GM12892 (cell line): ENCODE results near the gene PCSK7.
A peak's percentile ranks its signal among the peaks of the same experiment; 100 is the strongest.

Experiments used
- DNase-seq: peaks from one replicate; pipeline ENCODE4 v3.0.0; 2011; ENCODE audit not compliant: insufficient read length
- FAIRE-seq: peaks from 2 replicates; lab custom pipeline; 2011; peaks lifted over from hg19 to GRCh38; lab: Jason Lieb, UNC
- POLR2A ChIP-seq: IDR thresholded peaks from 2 replicates; pipeline ENCODE4 v1.6.1; 2011; ENCODE audit warnings: low read depth, low read length, control low read depth
- POLR2AphosphoS5 ChIP-seq: IDR thresholded peaks from 2 replicates; pipeline ENCODE4 v1.6.1; 2011; ENCODE audit warnings: low read depth, low read length, control low read depth
- TAF1 ChIP-seq: IDR thresholded peaks from 2 replicates; pipeline ENCODE4 v1.6.1; 2011; ENCODE audit warnings: low read depth, mild to moderate bottlenecking, control low read depth, low read length, borderline replicate concordance

The PCSK7 gene

DNA sequence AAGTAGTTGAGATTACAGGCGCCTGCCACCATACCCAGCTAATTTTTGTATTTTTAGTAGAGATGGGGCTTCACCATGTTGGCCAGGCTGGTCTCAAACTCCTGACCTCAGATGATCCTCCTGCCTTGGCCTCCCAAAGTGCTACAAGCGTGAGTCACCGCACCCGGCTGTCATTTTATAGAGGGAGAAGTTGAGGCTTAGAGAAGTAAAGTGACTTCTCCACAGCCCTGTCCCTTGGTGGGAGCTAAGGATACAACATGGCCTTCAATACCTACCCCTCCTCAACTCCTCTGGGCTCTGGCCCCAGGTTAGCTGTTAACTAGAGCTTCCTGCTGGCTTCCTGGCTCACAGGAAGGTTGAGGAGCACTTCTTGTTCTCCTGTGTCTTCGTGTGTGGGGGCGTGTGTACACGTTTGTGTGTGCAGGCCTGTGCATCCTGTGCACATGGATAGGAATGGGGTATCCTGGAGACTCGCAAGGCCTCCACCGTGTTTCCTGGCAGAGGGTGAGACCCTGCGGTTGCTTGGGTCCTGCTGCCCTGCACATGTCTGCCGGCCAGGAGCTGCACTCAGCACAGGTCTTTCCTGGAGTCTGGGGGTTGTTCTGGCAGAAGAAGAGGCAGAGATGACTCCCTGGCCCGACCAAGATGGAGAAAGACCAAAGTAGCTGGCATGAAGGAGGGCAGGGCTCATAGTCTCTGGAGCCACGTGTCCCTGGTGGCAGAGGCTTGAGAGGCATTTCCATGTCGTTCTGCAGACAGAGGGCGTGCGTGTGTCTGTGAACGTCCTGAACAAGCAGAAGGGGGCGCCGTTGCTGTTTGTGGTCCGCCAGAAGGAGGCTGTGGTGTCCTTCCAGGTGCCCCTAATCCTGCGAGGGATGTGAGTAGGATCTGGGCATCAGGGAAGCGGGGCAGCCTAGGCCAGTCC, 51.0 kb downstream of the PCSK7 start:
- DNase-seq = no peak
- TF ChIP-seq POLR2AphosphoS5 = no peak
- no peak for TF ChIP-seq POLR2A
- TF ChIP-seq TAF1 = no peak
- FAIRE-seq = peak; percentile 95

DNA sequence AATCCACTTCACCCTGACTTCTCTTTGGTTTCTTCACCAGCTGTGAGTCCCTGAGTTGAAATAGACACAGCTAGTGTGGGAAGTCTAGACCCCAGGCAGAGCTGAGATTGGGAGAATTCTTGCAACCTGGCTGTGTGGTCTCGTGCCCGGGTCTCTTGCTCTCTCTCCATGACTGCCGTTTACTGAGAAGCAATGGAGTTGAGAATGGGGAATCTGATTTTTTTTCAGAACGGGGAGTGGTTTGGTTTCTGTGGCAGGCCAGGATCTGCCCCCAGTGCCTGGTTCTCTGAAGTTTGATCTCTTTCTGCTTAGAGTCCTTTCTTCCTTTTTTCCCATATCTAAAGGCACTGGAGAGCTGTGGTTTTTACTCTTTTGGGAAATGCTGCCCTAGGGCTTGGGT, 51.9 kb downstream of the PCSK7 start:
- TF ChIP-seq POLR2AphosphoS5 = no peak
- TF ChIP-seq TAF1 = no peak
- TF ChIP-seq POLR2A = no peak
- DNase-seq = no peak
- FAIRE-seq = no peak

DNA sequence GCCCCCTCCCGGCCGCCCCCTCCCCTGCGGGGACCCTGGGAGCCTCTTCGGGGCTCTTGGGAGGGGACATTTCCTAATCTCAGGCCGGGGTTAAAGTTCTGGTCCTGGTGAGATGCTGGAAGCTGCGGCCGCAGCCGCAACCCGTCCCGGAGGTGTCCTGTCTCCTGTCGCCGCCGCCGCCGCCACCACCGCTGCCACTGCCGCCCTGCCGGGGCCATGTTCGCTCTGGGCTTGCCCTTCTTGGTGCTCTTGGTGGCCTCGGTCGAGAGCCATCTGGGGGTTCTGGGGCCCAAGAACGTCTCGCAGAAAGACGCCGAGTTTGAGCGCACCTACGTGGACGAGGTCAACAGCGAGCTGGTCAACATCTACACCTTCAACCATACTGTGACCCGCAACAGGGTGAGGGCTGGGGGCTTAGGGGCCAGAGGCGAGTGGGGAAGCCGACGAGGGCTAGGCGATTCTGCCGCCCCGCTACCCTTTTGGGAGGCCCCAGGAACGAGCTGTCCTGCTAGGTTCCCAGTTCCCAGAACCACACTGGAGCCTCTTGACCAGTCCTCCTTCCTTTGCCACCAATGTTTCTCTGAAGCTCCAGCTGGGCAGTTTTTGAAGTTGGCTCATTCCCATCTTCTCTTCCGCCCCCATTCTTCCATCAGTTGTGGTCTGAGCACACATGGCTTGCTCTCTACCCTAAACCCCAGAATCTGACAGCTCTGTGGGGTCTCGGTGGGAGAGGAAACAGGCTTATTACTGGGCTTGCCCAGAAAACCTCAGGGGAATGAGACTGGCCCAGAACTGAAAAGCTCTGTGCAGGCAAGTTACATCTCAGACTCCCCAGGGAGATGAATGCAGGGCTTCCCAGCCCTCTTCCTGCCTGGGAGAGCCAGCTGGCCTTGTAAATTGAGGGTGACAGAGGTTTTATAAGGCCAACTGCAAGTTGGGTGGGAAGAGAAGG, 52.5 kb downstream of the PCSK7 start:
- FAIRE-seq = no peak
- TF ChIP-seq POLR2AphosphoS5 (no peak), POLR2A (no peak)
- DNase-seq = no peak

DNA sequence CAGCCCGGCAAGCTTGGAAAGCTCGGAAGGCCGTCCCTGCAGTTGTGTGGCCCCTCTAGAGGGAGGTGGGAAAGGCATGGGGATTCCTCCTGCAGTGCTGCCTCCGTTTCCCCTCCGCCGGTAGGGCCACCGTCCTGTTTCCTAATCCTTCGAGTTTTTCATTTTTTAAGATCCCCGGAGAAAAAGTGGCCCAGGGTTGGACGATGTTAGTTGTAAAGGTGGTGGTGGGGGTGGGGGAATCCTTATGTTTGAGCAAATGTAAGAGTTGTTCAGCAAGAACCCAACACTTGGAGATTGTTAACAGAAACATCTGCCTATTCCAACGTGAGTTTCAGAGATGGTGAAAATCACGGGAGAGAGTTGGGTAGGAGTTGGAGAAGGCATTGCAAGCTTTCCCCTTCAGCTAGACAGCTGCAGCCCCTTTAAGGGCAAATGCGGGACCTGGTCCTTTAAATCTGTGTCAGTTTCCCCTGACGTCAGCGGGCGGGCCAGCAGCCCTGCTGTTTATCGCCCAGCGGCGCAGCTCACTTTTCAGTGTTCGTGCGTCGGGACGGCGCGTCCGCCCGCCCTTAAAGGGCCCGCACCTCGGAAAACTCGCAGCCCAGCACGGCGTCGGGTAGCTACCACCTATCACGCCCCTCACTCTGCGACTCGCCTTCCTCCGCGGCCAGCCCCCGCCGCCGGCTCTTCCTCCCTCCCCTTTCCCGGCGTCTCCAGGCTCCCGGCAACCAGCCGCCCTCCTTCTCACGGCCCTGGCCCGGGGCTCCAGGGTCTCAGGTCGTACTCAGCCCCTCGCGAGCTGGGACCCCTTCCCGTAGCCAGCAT, 53.5 kb downstream of the PCSK7 start, which contains the start of gene SIDT2:
TSS of gene SIDT2 (plus strand) at position 534 of the 825 bp plus-strand sequence. CDS start 521 bp downstream, outside the sequence.
- TF ChIP-seq POLR2AphosphoS5 (no peak), POLR2A (peak; percentile 72), TAF1 (peak; percentile 21; the same call in 1 of the 2 replicates)
- peak; percentile 87 for DNase-seq
- FAIRE-seq = peak; percentile 99

DNA sequence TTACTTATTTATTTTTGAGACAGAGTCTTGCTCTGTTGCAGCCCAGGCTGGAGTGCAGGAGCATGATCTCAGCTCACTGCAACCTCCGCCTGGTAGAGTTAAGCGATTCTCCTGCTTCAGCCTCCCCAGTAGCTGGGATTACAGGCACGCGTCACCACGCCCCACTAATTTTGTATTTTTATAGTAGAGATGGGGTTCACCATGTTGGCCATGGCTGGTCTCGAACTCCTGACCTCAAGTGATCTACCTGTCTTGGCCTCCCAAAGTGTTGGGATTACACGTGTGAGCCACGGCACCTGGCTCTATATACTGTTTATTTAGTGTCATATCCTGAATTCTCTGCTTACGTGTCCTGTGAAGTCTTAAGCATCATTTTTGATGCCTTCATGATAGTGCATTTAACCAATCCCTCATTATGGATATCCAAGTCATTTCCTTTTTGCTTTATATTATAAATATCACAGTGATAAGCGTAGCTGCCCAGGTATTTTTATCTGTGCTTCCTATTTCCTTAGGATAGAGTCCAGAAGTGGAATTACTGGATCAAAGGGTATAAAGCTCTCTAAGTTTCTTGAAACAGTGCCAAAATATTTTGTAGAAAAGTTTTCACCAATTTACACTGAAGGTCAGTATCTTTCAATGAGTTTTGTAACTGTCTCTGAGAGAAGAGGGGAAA, 54.2 kb downstream of the PCSK7 start:
- FAIRE-seq (peak; percentile 57), DNase-seq (no peak)
- TF ChIP-seq POLR2A (no peak), POLR2AphosphoS5 (no peak), TAF1 (no peak)

DNA sequence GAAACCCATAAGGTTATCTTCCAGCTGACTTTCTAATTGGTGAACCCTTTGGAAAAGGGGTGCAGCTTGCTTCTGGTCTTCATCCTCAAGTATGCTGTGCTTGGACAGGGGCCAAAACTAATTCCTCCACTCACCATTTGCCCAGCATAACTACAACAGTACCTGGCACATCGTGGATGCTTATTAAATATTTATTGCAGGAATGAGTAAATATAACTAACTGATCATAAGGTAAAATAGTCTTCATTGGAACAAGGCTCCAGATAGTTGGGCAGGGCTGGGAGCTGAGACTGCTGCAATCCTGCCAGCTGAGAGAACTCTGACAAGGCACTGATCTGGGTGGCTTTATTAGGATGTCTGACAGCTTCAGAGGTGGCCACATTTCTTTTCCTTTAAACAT, 55.7 kb downstream of the PCSK7 start:
- TF ChIP-seq TAF1 = no peak
- TF ChIP-seq POLR2AphosphoS5 = no peak
- FAIRE-seq = no peak
- DNase-seq = no peak

DNA sequence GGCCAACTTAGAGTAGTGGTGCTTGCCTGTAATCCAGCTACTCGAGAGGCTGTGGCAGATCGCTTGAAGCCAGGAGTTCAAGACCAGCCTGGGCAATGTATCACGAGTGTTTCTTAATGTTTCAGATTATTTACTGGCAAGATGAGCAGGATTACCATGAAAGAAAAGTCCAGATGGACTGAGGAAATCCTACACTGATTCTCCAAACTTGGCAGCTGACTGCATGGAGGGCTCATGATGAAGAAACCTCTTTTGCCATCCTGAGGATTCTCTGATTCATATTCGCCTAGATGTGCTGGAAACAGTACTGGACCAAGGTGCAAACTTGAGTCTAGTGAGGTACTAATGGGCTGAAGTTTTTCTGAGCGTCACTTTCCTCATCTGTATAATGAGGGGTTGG, 56.1 kb downstream of the PCSK7 start:
- no peak for DNase-seq
- FAIRE-seq = no peak
- TF ChIP-seq TAF1 (no peak), POLR2AphosphoS5 (no peak), POLR2A (no peak)

DNA sequence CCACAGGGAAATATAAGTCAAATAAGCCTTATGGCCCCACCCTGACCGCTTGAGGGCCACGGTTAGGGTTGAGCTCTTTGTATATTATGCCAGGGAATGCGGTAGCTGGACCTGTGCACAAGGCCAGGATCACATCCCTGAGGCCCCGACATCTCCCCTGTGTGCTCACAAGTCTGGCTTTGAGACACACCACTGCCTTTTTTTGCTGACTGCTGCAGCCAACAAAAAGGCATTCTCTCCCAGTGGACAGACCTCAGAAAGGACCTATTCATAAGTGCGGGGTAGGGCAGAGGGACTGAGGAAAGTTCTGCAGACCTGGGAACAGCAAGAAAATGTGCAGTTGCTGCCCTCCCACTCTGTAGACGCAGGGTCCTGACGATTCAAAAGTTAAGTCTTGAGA, 56.8 kb downstream of the PCSK7 start:
- DNase-seq (no peak), FAIRE-seq (no peak)
- no peak for TF ChIP-seq POLR2A
- TF ChIP-seq TAF1 = no peak
- no peak for TF ChIP-seq POLR2AphosphoS5

DNA sequence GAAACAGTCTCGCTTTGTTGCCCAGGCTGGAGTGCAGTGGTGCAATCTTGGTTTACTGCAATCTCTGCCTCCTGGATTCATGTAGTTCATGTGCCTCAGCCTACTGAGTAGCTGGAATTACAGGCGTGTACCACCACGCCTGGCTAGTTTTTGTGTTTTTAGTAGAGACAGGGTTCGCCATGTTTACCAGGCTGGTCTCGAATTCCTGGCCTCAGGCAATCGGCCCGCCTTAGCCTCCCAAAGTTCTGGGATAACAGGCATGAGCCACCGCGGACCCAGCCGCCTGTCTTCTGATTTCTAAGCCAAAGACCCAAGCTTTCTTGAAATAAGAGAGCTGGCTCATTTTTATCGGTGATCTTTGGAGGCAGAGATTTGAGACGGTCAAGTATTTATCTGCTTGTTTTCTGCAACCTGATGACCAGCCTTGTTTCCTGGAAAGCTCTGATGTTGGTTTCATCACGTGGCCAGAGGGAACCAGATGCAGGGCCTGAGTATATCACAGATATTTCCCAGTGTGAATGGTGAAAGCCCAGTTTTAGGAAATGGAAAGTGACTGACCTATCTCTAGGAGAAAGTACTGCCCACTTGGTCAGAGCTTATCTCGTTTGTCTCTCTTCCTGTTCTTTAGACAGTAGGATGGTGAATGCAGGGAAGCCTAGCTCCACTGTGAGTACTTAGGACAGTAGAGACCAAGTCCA, 59.0 kb downstream of the PCSK7 start:
- TF ChIP-seq POLR2AphosphoS5 (0 out of 2 replicates have a peak, but pooled peaks have one; percentile 4), POLR2A (no peak), TAF1 (no peak)
- DNase-seq = no peak
- peak; percentile 80 for FAIRE-seq

DNA sequence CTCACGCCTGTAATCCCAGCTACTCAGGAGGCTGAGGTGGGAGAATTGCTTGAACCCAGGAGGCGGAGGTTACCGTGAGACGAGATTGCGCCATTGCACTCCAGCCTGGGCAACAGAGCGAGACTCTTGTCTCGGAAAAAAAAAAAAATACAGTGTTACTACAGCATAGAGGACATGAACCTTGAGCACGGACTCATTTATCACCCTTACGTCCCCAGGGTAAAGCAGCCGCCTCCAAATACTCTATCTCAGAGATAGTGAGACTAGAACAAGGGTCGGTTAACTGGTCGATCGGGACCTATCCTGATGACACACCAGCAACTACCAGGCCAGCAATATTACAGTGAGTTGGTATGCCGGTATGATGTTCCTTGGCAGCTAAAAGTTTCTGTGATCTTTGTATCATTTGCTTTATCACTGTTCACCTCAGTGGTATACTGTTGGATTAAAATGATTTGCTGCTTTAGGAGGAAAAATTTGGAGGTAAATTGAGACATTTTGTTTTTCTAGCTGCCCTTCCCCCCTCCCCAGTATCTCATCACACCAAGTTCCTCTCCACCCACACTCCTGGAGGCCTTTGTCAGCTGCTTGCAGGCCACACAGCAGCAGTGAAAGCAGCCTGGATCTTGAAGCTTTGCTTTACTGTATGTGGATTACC, 60.3 kb downstream of the PCSK7 start:
- no peak for DNase-seq
- FAIRE-seq = no peak
- TF ChIP-seq POLR2AphosphoS5 (peak; percentile 56), POLR2A (no peak), TAF1 (no peak)
